A673 (cell line): ENCODE results near the gene DIP2A. TPM values are rescaled to one million over a fixed set of nuclear protein-coding genes. Genes with fewer than 3 reads are reported as not detected.
"Not testable (repeated sequence)": the region's sequence is repeated elsewhere in the genome, so short reads cannot be mapped to it uniquely, and the experiment has no call there.

Experiments
- BruUV-seq: library from RNA; stranded (reverse); fragments of 400-500 nt; replicated peaks from 2 replicates; lab custom pipeline; 2021; lab: Mats Ljungman, UMichigan
- CTCF ChIA-PET: fragments of 300-600 bp; sonication (Branson Sonifier 250); formaldehyde crosslinking; loops from one replicate; lab custom pipeline; 2022; ENCODE audit warnings: antibody characterized with exemption; lab: Charles Lee
- POLR2A ChIA-PET: fragments of 300-600 bp; sonication (Branson Sonifier 250); formaldehyde crosslinking; loops from one replicate; lab custom pipeline; 2022; ENCODE audit warnings: antibody characterized with exemption; ENCODE audit not compliant: low non-redundant PET; lab: Charles Lee
- DNase-seq: peaks from one replicate; pipeline ENCODE4 v3.0.0-alpha.2; 2015; ENCODE audit warnings: low spot score
- H3K27ac ChIP-seq: fragments of 200-600 bp; sonication (generic); 2 replicates; pipeline ENCODE4 v1.5.1; 2016; ENCODE audit warnings: mixed run types, low read depth, mild to moderate bottlenecking, mixed read lengths, antibody characterized with exemption, low read length; ENCODE audit not compliant: poor library complexity, severe bottlenecking
- H3K27me3 ChIP-seq: fragments of 200-600 bp; sonication (generic); replicated peaks from 2 replicates; pipeline ENCODE4 v1.6.1; 2017; ENCODE audit warnings: mixed run types, low read depth, mild to moderate bottlenecking, mixed read lengths, antibody characterized with exemption, low read length; ENCODE audit not compliant: insufficient read depth, poor library complexity
- H3K36me3 ChIP-seq: fragments of 200-600 bp; sonication (generic); 2 replicates; pipeline ENCODE4 v1.6.1; 2016; ENCODE audit warnings: mixed run types, mild to moderate bottlenecking, mixed read lengths, antibody characterized with exemption, low read length; ENCODE audit not compliant: insufficient read depth, poor library complexity, severe bottlenecking
- H3K4me1 ChIP-seq: fragments of 200-600 bp; sonication (generic); 2 replicates; pipeline ENCODE4 v1.6.1; 2017; ENCODE audit warnings: mixed run types, mild to moderate bottlenecking, mixed read lengths, antibody characterized with exemption, low read length; ENCODE audit not compliant: insufficient read depth, poor library complexity, severe bottlenecking
- H3K4me3 ChIP-seq: fragments of 200-600 bp; sonication (generic); 2 replicates; pipeline ENCODE4 v1.5.1; 2016; ENCODE audit warnings: low read depth, mixed run types, mild to moderate bottlenecking, mixed read lengths, low read length; ENCODE audit not compliant: poor library complexity, severe bottlenecking
- H3K9me3 ChIP-seq: fragments of 200-600 bp; sonication (generic); 2 replicates; pipeline ENCODE4 v1.6.1; 2016; ENCODE audit warnings: mixed run types, low read depth, mild to moderate bottlenecking, mixed read lengths, antibody characterized with exemption, low read length; ENCODE audit not compliant: poor library complexity, severe bottlenecking
- CTCF ChIP-seq: fragments of 300-800, 200-600 bp; sonication (generic); conservative IDR thresholded peaks from 2 replicates; pipeline ENCODE4 v1.5.1; 2017; ENCODE audit warnings: low read depth, mild to moderate bottlenecking, antibody characterized with exemption, low read length, moderate library complexity, mixed read lengths
- EZH2 ChIP-seq: fragments of 200-600 bp; sonication (generic); IDR thresholded peaks from 2 replicates; pipeline ENCODE4 v1.6.1; 2017; ENCODE audit warnings: borderline replicate concordance, low read depth, mild to moderate bottlenecking, mixed read lengths, antibody characterized with exemption, low read length; ENCODE audit not compliant: poor library complexity, severe bottlenecking
- intact Hi-C: fragments of 100-400 bp; cut with micrococcal nuclease; formaldehyde crosslinking; loops from one replicate; pipeline ENCODE4 v1.10.0; 2022; ENCODE audit not compliant: unreplicated experiment
- total RNA-seq: library from RNA; stranded (reverse); gene quantifications from 2 replicates; pipeline ENCODE4 v1.2.3, GENCODE V29; 2021

DIP2A gene
- total RNA-seq, 1 experiment from 2014 or later: 37.3 TPM

DNA sequence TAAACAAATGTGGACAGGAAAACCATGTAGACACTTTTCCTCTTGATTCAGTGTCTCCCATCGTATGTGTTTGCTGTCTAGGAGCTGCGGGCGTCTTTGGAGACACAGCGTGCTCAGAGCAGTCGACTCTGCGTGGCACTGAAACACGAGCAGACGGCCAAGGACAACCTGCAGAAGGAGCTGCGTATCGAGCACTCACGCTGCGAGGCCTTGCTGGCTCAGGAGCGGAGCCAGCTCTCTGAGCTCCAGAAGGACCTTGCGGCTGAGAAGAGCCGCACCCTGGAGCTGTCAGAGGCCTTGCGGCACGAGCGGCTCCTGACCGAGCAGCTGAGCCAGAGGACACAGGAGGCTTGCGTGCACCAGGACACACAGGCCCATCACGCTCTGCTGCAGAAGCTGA lies 27.2 kb upstream of the DIP2A start:
- no peak overlapping the region for H3K4me3 ChIP-seq
- no peaks in the 10 kb centered on the region for H3K27me3 ChIP-seq
- H3K27ac ChIP-seq: no peak overlapping the region
- intact Hi-C loops: no loop called here
- CTCF ChIA-PET: no interaction called here
- BruUV-seq: no TSS peak
- H3K4me1 ChIP-seq: no peaks in the 10 kb centered on the region
- DNase-seq: no peak
- POLR2A ChIA-PET: no interaction called here
- H3K36me3 ChIP-seq: peaks cover 34% of the 10 kb centered on the region
- no peaks in the 10 kb centered on the region for H3K9me3 ChIP-seq
- TF ChIP-seq EZH2: no peak
- no peak for TF ChIP-seq CTCF

GRCh38 chr21:46431884-46432488 lies 26.7 kb upstream of the DIP2A start:
- BruUV-seq: TSS peak; percentile 89
- POLR2A ChIA-PET: no interaction called here
- no peak for TF ChIP-seq EZH2
- TF ChIP-seq CTCF: no peak
- Histone ChIP-seq H3K27me3 (no peaks in the 10 kb centered on the region), H3K9me3 (no peaks in the 10 kb centered on the region), H3K4me1 (no peaks in the 10 kb centered on the region), H3K4me3 (no peak overlapping the region), H3K27ac (no peak overlapping the region), H3K36me3 (peaks cover 39% of the 10 kb centered on the region)
- DNase-seq: no peak
- intact Hi-C loops: no loop called here
- CTCF ChIA-PET: no interaction called here

GRCh38 chr21:46433116-46433515 lies 25.6 kb upstream of the DIP2A start:
- H3K27ac ChIP-seq, H3K9me3 ChIP-seq, intact Hi-C loops, POLR2A ChIA-PET, DNase-seq, BruUV-seq, H3K27me3 ChIP-seq, H3K4me1 ChIP-seq, H3K4me3 ChIP-seq, CTCF ChIA-PET: not testable (repeated sequence)
- H3K36me3 ChIP-seq: peaks cover 39% of the 10 kb centered on the region
